Thyroid gland (tissue), 4 donors: Measurements from ENCODE around the gene OR2H2. TPM values are rescaled to one million over a fixed set of nuclear protein-coding genes. Genes with fewer than 3 reads are reported as not detected.

ENCODE experiments used
- DNase-seq, 2 donors: peaks; one replicate each; pipeline ENCODE4 v3.0.0-alpha.2; 2019
- H3K27ac ChIP-seq, 3 donors: fragments of 200-600 bp; sonication (generic); 1 replicate in 2 of 3; 2 replicates in 1 of 3; pipeline ENCODE4 v1.5.1; 2016 to 2019; ENCODE audit warnings: mild to moderate bottlenecking in 1 of 3, moderate library complexity in 1 of 3
- H3K27me3 ChIP-seq: fragments of 200-600 bp; sonication (generic); one replicate; pipeline ENCODE4 v1.5.1; 2019
- H3K36me3 ChIP-seq, 2 donors: fragments of 200-600 bp; sonication (generic); one replicate each; pipeline ENCODE4 v1.5.1; 2016 to 2019
- H3K4me1 ChIP-seq, 2 donors: fragments of 200-600 bp; sonication (generic); one replicate each; pipeline ENCODE4 v1.5.1; 2017 to 2019
- H3K4me3 ChIP-seq, 3 donors: fragments of 200-600 bp; sonication (generic); replicated peaks in 1 of 3; 1 replicate in 2 of 3; 2 replicates in 1 of 3; pipeline ENCODE4 v1.5.1; 2016; ENCODE audit warnings: mild to moderate bottlenecking in 1 of 3
- H3K9me3 ChIP-seq: fragments of 200-600 bp; sonication (generic); one replicate; pipeline ENCODE4 v1.5.1; 2017
- POLR2A ChIP-seq, 2 donors: fragments of 450-650 bp; IDR thresholded peaks; one replicate each; pipeline ENCODE4 v1.6.1; 2017; ENCODE audit warnings: antibody characterized with exemption in 2 of 2, mild to moderate bottlenecking in 2 of 2, moderate library complexity in 1 of 2
- WGBS, 2 donors: methylation state at CpG; one replicate each; pipeline ENCODE4 v1.1.5; 2017; 5-methylcytosine and 5-hydroxymethylcytosine counted together
- intact Hi-C: fragments of 100-400 bp; cut with DNase I; formaldehyde crosslinking; loops from one replicate; pipeline ENCODE4 v1.15.1; 2023
- total RNA-seq, 4 donors: library from RNA; depleted of rRNA; stranded (reverse); fragments of >200 nt; gene quantifications; one replicate each; pipeline ENCODE4 v1.2.3, GENCODE V29; 2016
- TF ChIP-seq, protein P1 (sequence below), 6 experiments: fragments of 200-600 bp in 3 of 6; fragments of 450-650 bp in 3 of 6; sonication (generic) in 3 of 6; IDR thresholded peaks; one replicate each; pipeline ENCODE4 v1.5.1; 2016 to 2019; ENCODE audit warnings: antibody characterized with exemption in 6 of 6, mild to moderate bottlenecking in 2 of 6, inconsistent platforms in 1 of 6, moderate library complexity in 1 of 6

Gene OR2H2
- total RNA-seq, 4 donors from 2014 or later, result not detected

DNA sequence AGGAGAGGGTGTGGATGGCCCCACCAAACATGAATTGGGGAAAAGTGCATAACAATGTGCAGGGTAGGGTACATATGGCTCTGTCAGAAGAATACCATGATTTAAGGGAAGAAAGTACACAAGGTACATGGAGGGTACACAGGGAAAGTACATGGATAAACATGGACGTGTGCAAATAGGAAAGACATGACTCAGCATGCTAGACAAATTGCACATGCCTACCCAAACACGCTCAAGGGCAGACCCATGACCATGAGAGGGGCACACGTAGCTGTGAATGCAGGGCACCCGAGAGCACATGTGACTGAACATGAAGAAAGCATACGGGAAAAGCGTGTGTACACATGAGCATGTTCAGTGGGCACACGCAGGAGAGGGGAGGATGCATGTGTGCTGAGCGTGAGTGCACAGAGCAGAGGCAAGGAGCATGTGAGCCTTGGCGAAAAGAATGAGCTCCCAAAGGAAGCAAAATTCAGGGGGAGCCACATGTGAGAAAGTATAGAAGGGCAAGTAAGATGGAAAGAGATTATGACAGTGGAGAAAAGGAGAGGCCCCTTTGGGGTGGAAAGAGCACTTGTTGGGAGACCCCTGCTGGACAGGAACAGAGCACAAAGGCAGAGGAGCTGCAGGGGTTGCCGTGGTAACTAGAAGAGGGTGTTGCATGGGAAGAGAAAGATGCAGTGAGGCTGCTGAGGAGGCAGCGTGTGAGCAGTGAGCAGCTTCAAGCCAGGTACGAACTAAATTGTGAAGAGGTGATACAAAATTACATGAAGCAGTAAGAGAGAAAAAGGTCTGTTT, 17.8 kb downstream of the OR2H2 start:
- intact Hi-C loops, result no loop called here
- TF ChIP-seq, protein P1, sequence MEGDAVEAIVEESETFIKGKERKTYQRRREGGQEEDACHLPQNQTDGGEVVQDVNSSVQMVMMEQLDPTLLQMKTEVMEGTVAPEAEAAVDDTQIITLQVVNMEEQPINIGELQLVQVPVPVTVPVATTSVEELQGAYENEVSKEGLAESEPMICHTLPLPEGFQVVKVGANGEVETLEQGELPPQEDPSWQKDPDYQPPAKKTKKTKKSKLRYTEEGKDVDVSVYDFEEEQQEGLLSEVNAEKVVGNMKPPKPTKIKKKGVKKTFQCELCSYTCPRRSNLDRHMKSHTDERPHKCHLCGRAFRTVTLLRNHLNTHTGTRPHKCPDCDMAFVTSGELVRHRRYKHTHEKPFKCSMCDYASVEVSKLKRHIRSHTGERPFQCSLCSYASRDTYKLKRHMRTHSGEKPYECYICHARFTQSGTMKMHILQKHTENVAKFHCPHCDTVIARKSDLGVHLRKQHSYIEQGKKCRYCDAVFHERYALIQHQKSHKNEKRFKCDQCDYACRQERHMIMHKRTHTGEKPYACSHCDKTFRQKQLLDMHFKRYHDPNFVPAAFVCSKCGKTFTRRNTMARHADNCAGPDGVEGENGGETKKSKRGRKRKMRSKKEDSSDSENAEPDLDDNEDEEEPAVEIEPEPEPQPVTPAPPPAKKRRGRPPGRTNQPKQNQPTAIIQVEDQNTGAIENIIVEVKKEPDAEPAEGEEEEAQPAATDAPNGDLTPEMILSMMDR (IDR thresholded peaks at IDR 0.05), result no peak
- TF ChIP-seq POLR2A (IDR thresholded peaks at IDR 0.05), result no peak
- WGBS, 2 donors, result 84 to 86% methylated on average over 12 of the region's 12 CpGs
- Histone ChIP-seq H3K9me3 (no peaks in the 10 kb centered on the region), H3K4me1 (no peaks in the 10 kb centered on the region), H3K4me3 (no peak overlapping the region), H3K27me3 (no peaks in the 10 kb centered on the region), H3K36me3 (peaks cover 2 to 14% of the 10 kb centered on the region in 2 donors), H3K27ac (no peak overlapping the region)
- DNase-seq, result no peak

- Histone ChIP-seq H3K27me3 (no peaks in the 10 kb centered on the region), H3K9me3 (no peaks in the 10 kb centered on the region), H3K27ac (no peak overlapping the region), H3K36me3 (peaks cover 6 to 14% of the 10 kb centered on the region in 2 donors), H3K4me1 (no peaks in the 10 kb centered on the region), H3K4me3 (no peak overlapping the region)
- intact Hi-C loops, result no loop called here
- DNase-seq, result no peak
- WGBS, 2 donors, result 89 to 91% methylated on average over 11 of the region's 11 CpGs
- TF ChIP-seq POLR2A (IDR thresholded peaks at IDR 0.05), result no peak
- TF ChIP-seq, protein P1 (IDR thresholded peaks at IDR 0.05), result no peak
Measured at GRCh38 chr6:29603456-29603855, 18.5 kb downstream of the OR2H2 start.

DNA sequence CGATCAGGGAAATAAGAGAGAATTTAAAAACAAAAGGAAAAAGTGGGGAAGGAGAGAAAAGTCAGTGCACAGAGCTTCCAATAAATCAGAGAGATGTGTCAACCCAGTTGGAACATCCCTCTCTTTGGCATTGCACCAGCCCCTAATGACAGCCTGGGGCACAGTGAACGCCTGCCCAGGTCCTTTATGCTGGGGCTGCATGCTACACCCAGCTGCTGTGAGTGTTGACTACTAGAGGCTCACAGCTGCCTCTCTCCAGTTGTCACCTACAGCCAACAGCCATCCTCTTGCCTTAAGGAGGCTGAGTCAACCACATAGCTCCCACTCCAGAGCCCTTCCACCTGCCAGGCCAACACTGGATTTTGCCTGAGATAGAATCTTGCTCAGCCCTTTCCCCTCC, 19.0 kb downstream of the OR2H2 start:
- Histone ChIP-seq H3K9me3 (no peaks in the 10 kb centered on the region), H3K4me1 (no peaks in the 10 kb centered on the region), H3K4me3 (no peak overlapping the region), H3K27ac (no peak overlapping the region), H3K36me3 (peaks cover 11 to 14% of the 10 kb centered on the region in 2 donors), H3K27me3 (no peaks in the 10 kb centered on the region)
- 93 to 100% methylated on average over 2 of the region's 2 CpGs for WGBS, 2 donors
- no peak for TF ChIP-seq POLR2A (IDR thresholded peaks at IDR 0.05)
- TF ChIP-seq, protein P1 (IDR thresholded peaks at IDR 0.05), result no peak
- no peak for DNase-seq
- intact Hi-C loops, result no loop called here

- Histone ChIP-seq H3K9me3 (no peaks in the 10 kb centered on the region), H3K27me3 (no peaks in the 10 kb centered on the region), H3K4me1 (no peaks in the 10 kb centered on the region), H3K27ac (no peak overlapping the region), H3K36me3 (peaks cover 14 to 19% of the 10 kb centered on the region in 2 donors), H3K4me3 (no peak overlapping the region)
- intact Hi-C loops, result no loop called here
- no peak for DNase-seq
- TF ChIP-seq POLR2A (IDR thresholded peaks at IDR 0.05), result no peak
- TF ChIP-seq, protein P1 (IDR thresholded peaks at IDR 0.05), result no peak
Measured at GRCh38 chr6:29608131-29608530, 23.2 kb downstream of the OR2H2 start.

DNA sequence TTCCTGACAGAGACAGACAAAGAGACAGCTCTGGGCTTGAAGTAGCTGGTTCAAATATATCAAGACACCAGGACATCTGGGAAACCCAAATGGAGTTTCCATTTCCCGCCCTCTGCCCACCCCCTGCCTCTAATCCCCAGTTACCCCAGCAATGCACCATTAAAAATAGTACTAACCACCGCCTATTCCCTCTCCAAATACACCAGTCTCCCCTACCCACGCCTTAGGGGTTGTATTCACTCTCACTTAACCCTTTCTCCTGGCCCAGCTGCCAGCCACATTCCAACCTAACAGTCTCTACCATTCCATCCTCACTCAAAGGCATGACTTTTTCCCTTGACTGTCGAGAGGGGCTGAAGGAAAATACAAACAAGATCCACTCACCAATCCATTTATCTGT, 25.6 kb downstream of the OR2H2 start:
- Histone ChIP-seq H3K4me3 (no peak overlapping the region), H3K9me3 (no peaks in the 10 kb centered on the region), H3K27me3 (no peaks in the 10 kb centered on the region), H3K36me3 (peaks cover 14 to 20% of the 10 kb centered on the region in 2 donors), H3K27ac (no peak overlapping the region), H3K4me1 (no peaks in the 10 kb centered on the region)
- 97% methylated on average over 4 of the region's 4 CpGs for WGBS, 2 donors
- intact Hi-C loops, result no loop called here
- no peak for DNase-seq
- no peak for TF ChIP-seq POLR2A (IDR thresholded peaks at IDR 0.05)
- TF ChIP-seq, protein P1 (IDR thresholded peaks at IDR 0.05), result no peak
